Endothelial cell of umbilical vein (primary cell): Measurements from ENCODE around the gene KCTD14.

Experiments
- CTCF ChIP-seq, 2 donors: IDR thresholded peaks; 1 replicate in 1 of 2; 2 replicates in 1 of 2; pipeline ENCODE4 v1.5.1; 2011; ENCODE audit warnings: low read length in 2 of 2, mild to moderate bottlenecking in 2 of 2, moderate library complexity in 2 of 2, control low read depth in 1 of 2, inconsistent platforms in 1 of 2, low read depth in 1 of 2; ENCODE audit not compliant: insufficient read depth in 1 of 2; ENCODE audit errors: extremely low read depth in 1 of 2
- EZH2 ChIP-seq: IDR thresholded peaks from 2 replicates; pipeline ENCODE4 v1.6.1; 2012; ENCODE audit warnings: borderline replicate concordance, low read depth, mild to moderate bottlenecking, moderate library complexity, low read length, inconsistent platforms; ENCODE audit not compliant: severe bottlenecking
- POLR2A ChIP-seq: IDR thresholded peaks from 2 replicates; pipeline ENCODE4 v1.6.1; 2012; ENCODE audit warnings: low read depth, mild to moderate bottlenecking, control low read depth, low read length

DNA sequence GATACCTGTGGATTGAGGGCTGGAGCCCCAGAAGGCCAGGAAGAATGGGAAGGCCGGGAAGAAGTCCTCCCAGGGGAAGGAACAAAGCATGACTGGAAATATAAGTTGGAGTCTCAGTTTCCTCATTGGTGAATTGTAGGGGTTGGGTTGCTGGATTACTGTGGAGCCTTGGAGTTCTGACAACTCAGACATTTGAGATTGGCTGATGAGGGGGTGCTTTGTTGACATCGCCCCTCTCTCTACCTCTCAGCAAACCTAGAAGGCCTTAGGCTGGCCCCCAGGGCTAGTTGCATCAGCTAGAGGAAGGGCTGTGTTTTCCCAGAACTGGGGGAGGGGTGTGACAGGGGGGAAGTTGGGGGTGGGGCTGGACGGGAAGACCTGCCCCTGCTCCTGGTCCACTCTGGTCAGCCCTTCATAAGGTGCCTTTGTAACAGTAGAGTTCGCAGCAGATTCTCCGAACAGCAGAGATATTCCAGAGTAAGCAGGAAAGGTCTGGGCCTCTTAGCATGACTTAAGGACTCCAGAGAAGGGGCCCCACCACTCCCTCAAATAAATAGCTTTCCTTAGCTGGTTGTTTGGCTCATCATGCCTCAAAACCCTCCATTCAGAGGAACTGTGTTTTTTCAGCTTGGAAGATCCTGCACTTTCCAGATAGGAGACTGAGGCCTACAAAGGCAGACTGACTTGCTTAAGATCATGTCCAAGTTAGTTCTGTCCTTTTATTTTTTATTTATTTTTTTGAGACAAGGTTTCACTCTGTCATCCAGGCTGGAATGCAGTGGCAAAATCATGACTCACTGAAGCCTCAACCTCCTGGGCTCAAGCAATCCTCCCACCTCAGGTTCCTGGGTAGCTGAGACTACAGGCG lies 28.1 kb upstream of the KCTD14 start:
- no peak for TF ChIP-seq CTCF (IDR thresholded peaks at IDR 0.05; ENCODE audit: extremely low read depth in 1 of 2, insufficient read depth in 1 of 2, low read depth in 1 of 2, low read length in 2 of 2)
- no peak for TF ChIP-seq POLR2A
- no peak for TF ChIP-seq EZH2
